Measurements from ENCODE around the gene MORC2.
A peak's percentile ranks its signal among the peaks of the same experiment; 100 is the strongest.

Gene MORC2

DNA sequence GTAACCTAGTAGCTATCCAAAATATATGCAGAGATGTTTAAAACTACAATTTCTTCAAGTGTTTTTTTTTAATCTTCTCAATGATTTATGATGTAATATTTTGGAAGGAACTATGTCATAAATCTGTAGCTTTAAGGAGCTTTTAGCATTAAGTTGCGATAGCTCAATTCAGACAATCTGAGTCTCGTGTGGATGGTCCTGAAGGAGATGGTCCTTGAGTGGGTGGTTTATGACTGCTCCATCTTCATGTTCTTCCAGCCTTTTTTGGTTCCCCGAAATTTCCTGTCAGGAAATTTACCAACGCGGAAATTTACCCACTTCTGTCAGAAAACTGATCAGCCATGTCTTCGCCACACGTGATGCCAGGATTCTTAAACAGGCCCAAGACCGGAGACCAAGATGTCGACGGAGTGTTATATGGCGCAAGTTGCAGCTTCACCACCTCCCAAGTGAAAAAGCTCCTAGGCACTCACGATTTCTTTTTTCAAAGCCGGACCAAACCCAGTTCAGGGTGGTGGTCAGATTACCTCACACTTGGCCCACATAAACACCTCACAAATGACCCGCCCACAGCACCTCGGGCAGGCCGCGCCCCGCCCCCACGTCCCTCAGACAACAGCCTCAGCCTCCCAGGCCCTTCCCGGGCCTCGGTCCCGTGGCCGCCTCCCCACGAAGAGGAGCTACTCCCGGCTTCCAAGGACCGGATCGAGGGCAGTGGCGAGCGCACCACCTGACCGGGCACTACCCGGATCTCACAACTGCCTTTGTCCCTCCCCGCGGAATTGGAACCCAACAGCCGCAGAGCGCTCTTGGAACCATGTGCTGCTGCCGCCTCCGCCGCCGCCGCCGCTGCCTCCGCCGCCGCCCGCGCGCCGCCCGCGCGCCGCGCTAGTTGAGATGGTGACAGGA lies at the start of gene MORC2:
MORC2 (minus strand) TSS at position 760 of the 909 bp plus-strand sequence. CDS start 885 bp downstream, outside the sequence.
- Histone ChIP-seq H3K36me3 (ENCODE audit: control insufficient read depth in 2 of 2, insufficient read depth in 1 of 2, low read length in 2 of 2) (peaks cover 6 to 45% of the 10 kb centered on the region in 2 experiments), H3K4me1 (ENCODE audit: control insufficient read depth, insufficient read depth, low read length) (peaks cover 5% of the 10 kb centered on the region; the same call in 1 of the 2 replicates), H3K4me3 (ENCODE audit: low read depth, low read length) (peak within 1 kb of the TSS; percentile 82), H3K9me3 (ENCODE audit: control insufficient read depth, insufficient read depth, low read depth, low read length) (peaks cover 11% of the 10 kb centered on the region), H3K27ac (ENCODE audit: extremely low read depth, low read depth, low read length) (peak within 1 kb of the TSS; percentile 95)
- CTCF ChIA-PET: interaction anchor here (0.6 to 1.5 kb wide), 8 partner anchors 27 to 663 kb away, joined by 3 to 5 read pairs (median 3); partner anchors contain the start of genes LIMK2 and SELENOM
- POLR2A ChIA-PET: interaction anchor here (0.6 to 2.6 kb wide), 21 partner anchors 9 to 545 kb away, joined by 3 to 29 read pairs (median 4); partner anchors contain the start of genes DRG1, INPP5J, LIMK2 and PES1
- peak; percentile 65 for TF ChIP-seq SETDB1 (IDR thresholded peaks at IDR 0.05; ENCODE audit: insufficient read length, low read length)
- 0 out of 2 replicates have a peak, but pooled peaks have one; percentile 12 for TF ChIP-seq ZNF585B (tag by site-specific recombination; IDR thresholded peaks at IDR 0.05)
- TF ChIP-seq ZNF335 (tag by site-specific recombination; conservative IDR thresholded peaks at IDR 0.05): no peak; the same call in none of the 2 replicates
- TF ChIP-seq ZNF391 (tag by site-specific recombination; IDR thresholded peaks at IDR 0.05; ENCODE audit: borderline replicate concordance, low read depth): 0 out of 2 replicates have a peak, but pooled peaks have one; percentile 36
- peak; percentile 19; the same call in 1 of the 2 replicates for TF ChIP-seq ZXDB (tag by site-specific recombination; IDR thresholded peaks at IDR 0.05)
- 0 out of 2 replicates have a peak, but pooled peaks have one; percentile 21 for TF ChIP-seq ZNF24 (tag by site-specific recombination; IDR thresholded peaks at IDR 0.05)
- TF ChIP-seq ZNF114 (tag by site-specific recombination; IDR thresholded peaks at IDR 0.05): no peak
- TF ChIP-seq, protein P1, sequence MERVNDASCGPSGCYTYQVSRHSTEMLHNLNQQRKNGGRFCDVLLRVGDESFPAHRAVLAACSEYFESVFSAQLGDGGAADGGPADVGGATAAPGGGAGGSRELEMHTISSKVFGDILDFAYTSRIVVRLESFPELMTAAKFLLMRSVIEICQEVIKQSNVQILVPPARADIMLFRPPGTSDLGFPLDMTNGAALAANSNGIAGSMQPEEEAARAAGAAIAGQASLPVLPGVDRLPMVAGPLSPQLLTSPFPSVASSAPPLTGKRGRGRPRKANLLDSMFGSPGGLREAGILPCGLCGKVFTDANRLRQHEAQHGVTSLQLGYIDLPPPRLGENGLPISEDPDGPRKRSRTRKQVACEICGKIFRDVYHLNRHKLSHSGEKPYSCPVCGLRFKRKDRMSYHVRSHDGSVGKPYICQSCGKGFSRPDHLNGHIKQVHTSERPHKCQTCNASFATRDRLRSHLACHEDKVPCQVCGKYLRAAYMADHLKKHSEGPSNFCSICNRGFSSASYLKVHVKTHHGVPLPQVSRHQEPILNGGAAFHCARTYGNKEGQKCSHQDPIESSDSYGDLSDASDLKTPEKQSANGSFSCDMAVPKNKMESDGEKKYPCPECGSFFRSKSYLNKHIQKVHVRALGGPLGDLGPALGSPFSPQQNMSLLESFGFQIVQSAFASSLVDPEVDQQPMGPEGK (tag by site-specific recombination; IDR thresholded peaks at IDR 0.05): peak; percentile 52; the same call in 1 of the 2 replicates
- no peak for TF ChIP-seq ZNF16 (tag by site-specific recombination; IDR thresholded peaks at IDR 0.05; ENCODE audit: low read depth)
- TF ChIP-seq, protein P2, sequence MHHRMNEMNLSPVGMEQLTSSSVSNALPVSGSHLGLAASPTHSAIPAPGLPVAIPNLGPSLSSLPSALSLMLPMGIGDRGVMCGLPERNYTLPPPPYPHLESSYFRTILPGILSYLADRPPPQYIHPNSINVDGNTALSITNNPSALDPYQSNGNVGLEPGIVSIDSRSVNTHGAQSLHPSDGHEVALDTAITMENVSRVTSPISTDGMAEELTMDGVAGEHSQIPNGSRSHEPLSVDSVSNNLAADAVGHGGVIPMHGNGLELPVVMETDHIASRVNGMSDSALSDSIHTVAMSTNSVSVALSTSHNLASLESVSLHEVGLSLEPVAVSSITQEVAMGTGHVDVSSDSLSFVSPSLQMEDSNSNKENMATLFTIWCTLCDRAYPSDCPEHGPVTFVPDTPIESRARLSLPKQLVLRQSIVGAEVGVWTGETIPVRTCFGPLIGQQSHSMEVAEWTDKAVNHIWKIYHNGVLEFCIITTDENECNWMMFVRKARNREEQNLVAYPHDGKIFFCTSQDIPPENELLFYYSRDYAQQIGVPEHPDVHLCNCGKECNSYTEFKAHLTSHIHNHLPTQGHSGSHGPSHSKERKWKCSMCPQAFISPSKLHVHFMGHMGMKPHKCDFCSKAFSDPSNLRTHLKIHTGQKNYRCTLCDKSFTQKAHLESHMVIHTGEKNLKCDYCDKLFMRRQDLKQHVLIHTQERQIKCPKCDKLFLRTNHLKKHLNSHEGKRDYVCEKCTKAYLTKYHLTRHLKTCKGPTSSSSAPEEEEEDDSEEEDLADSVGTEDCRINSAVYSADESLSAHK (tag by site-specific recombination; IDR thresholded peaks at IDR 0.05): no peak
- peak; percentile 62; the same call in 1 of the 2 replicates for TF ChIP-seq ZNF560 (tag by site-specific recombination; IDR thresholded peaks at IDR 0.05; ENCODE audit: borderline replicate concordance)
- TF ChIP-seq ZNF555 (tag by site-specific recombination; conservative IDR thresholded peaks at IDR 0.05): no peak
- TF ChIP-seq EGR2 (tag by site-specific recombination; IDR thresholded peaks at IDR 0.05; ENCODE audit: low read depth): peak; percentile 54; the same call in 1 of the 2 replicates
- TF ChIP-seq ZNF324 (tag by site-specific recombination; IDR thresholded peaks at IDR 0.05): peak; percentile 86
- TF ChIP-seq, protein P3, sequence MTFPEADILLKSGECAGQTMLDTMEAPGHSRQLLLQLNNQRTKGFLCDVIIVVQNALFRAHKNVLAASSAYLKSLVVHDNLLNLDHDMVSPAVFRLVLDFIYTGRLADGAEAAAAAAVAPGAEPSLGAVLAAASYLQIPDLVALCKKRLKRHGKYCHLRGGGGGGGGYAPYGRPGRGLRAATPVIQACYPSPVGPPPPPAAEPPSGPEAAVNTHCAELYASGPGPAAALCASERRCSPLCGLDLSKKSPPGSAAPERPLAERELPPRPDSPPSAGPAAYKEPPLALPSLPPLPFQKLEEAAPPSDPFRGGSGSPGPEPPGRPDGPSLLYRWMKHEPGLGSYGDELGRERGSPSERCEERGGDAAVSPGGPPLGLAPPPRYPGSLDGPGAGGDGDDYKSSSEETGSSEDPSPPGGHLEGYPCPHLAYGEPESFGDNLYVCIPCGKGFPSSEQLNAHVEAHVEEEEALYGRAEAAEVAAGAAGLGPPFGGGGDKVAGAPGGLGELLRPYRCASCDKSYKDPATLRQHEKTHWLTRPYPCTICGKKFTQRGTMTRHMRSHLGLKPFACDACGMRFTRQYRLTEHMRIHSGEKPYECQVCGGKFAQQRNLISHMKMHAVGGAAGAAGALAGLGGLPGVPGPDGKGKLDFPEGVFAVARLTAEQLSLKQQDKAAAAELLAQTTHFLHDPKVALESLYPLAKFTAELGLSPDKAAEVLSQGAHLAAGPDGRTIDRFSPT (tag by site-specific recombination; IDR thresholded peaks at IDR 0.05): peak; percentile 32; the same call in 1 of the 2 replicates
- peak; percentile 72 for TF ChIP-seq KLF1 (tag by site-specific recombination; IDR thresholded peaks at IDR 0.05)
- TF ChIP-seq GLIS1 (tag by site-specific recombination; IDR thresholded peaks at IDR 0.05): peak; percentile 63
- TF ChIP-seq, protein P4, sequence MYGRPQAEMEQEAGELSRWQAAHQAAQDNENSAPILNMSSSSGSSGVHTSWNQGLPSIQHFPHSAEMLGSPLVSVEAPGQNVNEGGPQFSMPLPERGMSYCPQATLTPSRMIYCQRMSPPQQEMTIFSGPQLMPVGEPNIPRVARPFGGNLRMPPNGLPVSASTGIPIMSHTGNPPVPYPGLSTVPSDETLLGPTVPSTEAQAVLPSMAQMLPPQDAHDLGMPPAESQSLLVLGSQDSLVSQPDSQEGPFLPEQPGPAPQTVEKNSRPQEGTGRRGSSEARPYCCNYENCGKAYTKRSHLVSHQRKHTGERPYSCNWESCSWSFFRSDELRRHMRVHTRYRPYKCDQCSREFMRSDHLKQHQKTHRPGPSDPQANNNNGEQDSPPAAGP (tag by site-specific recombination; IDR thresholded peaks at IDR 0.05): peak; percentile 42
- TF ChIP-seq, protein P5, sequence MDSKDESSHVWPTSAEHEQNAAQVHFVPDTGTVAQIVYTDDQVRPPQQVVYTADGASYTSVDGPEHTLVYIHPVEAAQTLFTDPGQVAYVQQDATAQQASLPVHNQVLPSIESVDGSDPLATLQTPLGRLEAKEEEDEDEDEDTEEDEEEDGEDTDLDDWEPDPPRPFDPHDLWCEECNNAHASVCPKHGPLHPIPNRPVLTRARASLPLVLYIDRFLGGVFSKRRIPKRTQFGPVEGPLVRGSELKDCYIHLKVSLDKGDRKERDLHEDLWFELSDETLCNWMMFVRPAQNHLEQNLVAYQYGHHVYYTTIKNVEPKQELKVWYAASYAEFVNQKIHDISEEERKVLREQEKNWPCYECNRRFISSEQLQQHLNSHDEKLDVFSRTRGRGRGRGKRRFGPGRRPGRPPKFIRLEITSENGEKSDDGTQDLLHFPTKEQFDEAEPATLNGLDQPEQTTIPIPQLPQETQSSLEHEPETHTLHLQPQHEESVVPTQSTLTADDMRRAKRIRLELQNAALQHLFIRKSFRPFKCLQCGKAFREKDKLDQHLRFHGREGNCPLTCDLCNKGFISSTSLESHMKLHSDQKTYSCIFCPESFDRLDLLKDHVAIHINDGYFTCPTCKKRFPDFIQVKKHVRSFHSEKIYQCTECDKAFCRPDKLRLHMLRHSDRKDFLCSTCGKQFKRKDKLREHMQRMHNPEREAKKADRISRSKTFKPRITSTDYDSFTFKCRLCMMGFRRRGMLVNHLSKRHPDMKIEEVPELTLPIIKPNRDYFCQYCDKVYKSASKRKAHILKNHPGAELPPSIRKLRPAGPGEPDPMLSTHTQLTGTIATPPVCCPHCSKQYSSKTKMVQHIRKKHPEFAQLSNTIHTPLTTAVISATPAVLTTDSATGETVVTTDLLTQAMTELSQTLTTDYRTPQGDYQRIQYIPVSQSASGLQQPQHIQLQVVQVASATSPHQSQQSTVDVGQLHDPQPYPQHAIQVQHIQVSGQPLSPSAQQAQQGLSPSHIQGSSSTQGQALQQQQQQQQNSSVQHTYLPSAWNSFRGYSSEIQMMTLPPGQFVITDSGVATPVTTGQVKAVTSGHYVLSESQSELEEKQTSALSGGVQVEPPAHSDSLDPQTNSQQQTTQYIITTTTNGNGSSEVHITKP (tag by site-specific recombination; IDR thresholded peaks at IDR 0.05): peak; percentile 55; the same call in 1 of the 2 replicates
- TF ChIP-seq ZSCAN23 (tag by site-specific recombination; IDR thresholded peaks at IDR 0.05): no peak; the same call in 1 of the 2 replicates
- TF ChIP-seq ZNF248 (tag by site-specific recombination; IDR thresholded peaks at IDR 0.05): no peak
- TF ChIP-seq ZNF785 (tag by site-specific recombination; IDR thresholded peaks at IDR 0.05): peak; percentile 17; the same call in 1 of the 2 replicates
